Activated T-helper 2 cell treated with anti-CD3 and anti-CD28 coated beads, Interferon-gamma antibody, Interleukin-2, Interleukin-4, amounts not matched to agents 10 μg/mL and 5 μg/mL and 100 μg/mL, durations not matched to agents 14 hours and 24 hours and 36 hours (primary cell): ENCODE measurements around the gene BABAM2. TPM values are rescaled to one million over a fixed set of nuclear protein-coding genes. Genes with fewer than 3 reads are reported as not detected.
A peak's percentile ranks its signal among the peaks of the same experiment; 100 is the strongest.
"Not testable (repeated sequence)": the region's sequence is repeated elsewhere in the genome, so short reads cannot be mapped to it uniquely, and the experiment has no call there.

ENCODE experiments used
- DNase-seq: peaks from one replicate; pipeline ENCODE4 v3.0.0; 2021; ENCODE audit warnings: low spot score
- H3K27ac Mint-ChIP-seq: one replicate; pipeline ENCODE4 v1.8.0; 2021; ENCODE audit warnings: mixed read lengths
- H3K27me3 Mint-ChIP-seq: one replicate; pipeline ENCODE4 v1.8.0; 2021; ENCODE audit warnings: low read depth, mixed read lengths
- H3K36me3 Mint-ChIP-seq: one replicate; pipeline ENCODE4 v1.8.0; 2021; ENCODE audit warnings: low read depth, mixed read lengths
- H3K4me1 Mint-ChIP-seq: one replicate; pipeline ENCODE4 v1.8.0; 2021; ENCODE audit warnings: low read depth, mixed read lengths
- H3K4me3 Mint-ChIP-seq: one replicate; pipeline ENCODE4 v1.8.0; 2021; ENCODE audit warnings: low read depth, mild to moderate bottlenecking, moderate library complexity, mixed read lengths
- H3K9me3 Mint-ChIP-seq: one replicate; pipeline ENCODE4 v1.8.0; 2021; ENCODE audit warnings: mixed read lengths
- intact Hi-C: fragments of 100-400 bp; cut with micrococcal nuclease; formaldehyde crosslinking; loops from one replicate; pipeline ENCODE4 v1.15.1; 2023
- total RNA-seq: library from RNA; stranded (reverse); gene quantifications from 2 replicates; pipeline ENCODE4 v1.2.3, GENCODE V29; 2022

Gene BABAM2
- total RNA-seq, 1 donor from 2014 or later = 49.0 TPM

GRCh38 chr2:27962006-27962405 is 71.5 kb downstream of the BABAM2 start:
- Mint-ChIP-seq H3K27ac (peak overlapping the region; percentile 0), H3K27me3 (no peaks in the 10 kb centered on the region), H3K9me3 (peaks cover 15% of the 10 kb centered on the region), H3K4me1 (peaks cover 69% of the 10 kb centered on the region), H3K36me3 (peaks cover 40% of the 10 kb centered on the region), H3K4me3 (no peak overlapping the region)
- intact Hi-C loops = loop anchor here (5.0 kb wide), 1 partner anchor 485 kb away; no protein-coding TSS in a partner anchor
- no peak for DNase-seq

GRCh38 chr2:27963472-27963871 is 72.9 kb downstream of the BABAM2 start:
- H3K4me1 Mint-ChIP-seq = peaks cover 62% of the 10 kb centered on the region
- H3K4me3 Mint-ChIP-seq = no peak overlapping the region
- H3K27me3 Mint-ChIP-seq = no peaks in the 10 kb centered on the region
- peaks cover 43% of the 10 kb centered on the region for H3K36me3 Mint-ChIP-seq
- H3K27ac Mint-ChIP-seq = no peak overlapping the region
- DNase-seq = no peak
- intact Hi-C loops = loop anchor here (5.0 kb wide), 1 partner anchor 484 kb away; no protein-coding TSS in a partner anchor
- H3K9me3 Mint-ChIP-seq = peaks cover 25% of the 10 kb centered on the region

GRCh38 chr2:27964067-27964466 is 73.5 kb downstream of the BABAM2 start:
- DNase-seq = no peak
- intact Hi-C loops = loop anchor here (5.0 kb wide), 1 partner anchor 483 kb away; no protein-coding TSS in a partner anchor
- H3K36me3 Mint-ChIP-seq = peaks cover 48% of the 10 kb centered on the region
- H3K27ac Mint-ChIP-seq = no peak overlapping the region
- no peaks in the 10 kb centered on the region for H3K27me3 Mint-ChIP-seq
- no peak overlapping the region for H3K4me3 Mint-ChIP-seq
- H3K4me1 Mint-ChIP-seq = peaks cover 57% of the 10 kb centered on the region
- peaks cover 30% of the 10 kb centered on the region for H3K9me3 Mint-ChIP-seq

- Mint-ChIP-seq H3K27me3 (no peaks in the 10 kb centered on the region), H3K4me1 (peaks cover 42% of the 10 kb centered on the region), H3K27ac (peak overlapping the region; percentile 46), H3K9me3 (peaks cover 43% of the 10 kb centered on the region), H3K36me3 (peaks cover 63% of the 10 kb centered on the region), H3K4me3 (peak overlapping the region; percentile 3)
- DNase-seq = no peak
- intact Hi-C loops = no loop called here
Measured at GRCh38 chr2:27965841-27966240, 75.3 kb downstream of the BABAM2 start.

- no peaks in the 10 kb centered on the region for H3K27me3 Mint-ChIP-seq
- H3K36me3 Mint-ChIP-seq = peaks cover 64% of the 10 kb centered on the region
- H3K9me3 Mint-ChIP-seq = peaks cover 43% of the 10 kb centered on the region
- peaks cover 43% of the 10 kb centered on the region for H3K4me1 Mint-ChIP-seq
- no peak for DNase-seq
- H3K27ac Mint-ChIP-seq = peak overlapping the region; percentile 67
- H3K4me3 Mint-ChIP-seq = no peak overlapping the region
- intact Hi-C loops = no loop called here
Measured at GRCh38 chr2:27966466-27966865, 75.9 kb downstream of the BABAM2 start.

- Mint-ChIP-seq H3K27ac (peak overlapping the region; percentile 67), H3K36me3 (peaks cover 62% of the 10 kb centered on the region), H3K4me1 (peaks cover 42% of the 10 kb centered on the region), H3K27me3 (no peaks in the 10 kb centered on the region), H3K9me3 (peaks cover 43% of the 10 kb centered on the region), H3K4me3 (no peak overlapping the region)
- intact Hi-C loops = no loop called here
- no peak for DNase-seq
Measured at GRCh38 chr2:27967076-27967475, 76.5 kb downstream of the BABAM2 start.

- Mint-ChIP-seq H3K4me1 (peaks cover 40% of the 10 kb centered on the region), H3K36me3 (peaks cover 58% of the 10 kb centered on the region), H3K9me3 (peaks cover 43% of the 10 kb centered on the region)
- H3K27ac Mint-ChIP-seq, H3K27me3 Mint-ChIP-seq, H3K4me3 Mint-ChIP-seq, DNase-seq, intact Hi-C loops: not testable (repeated sequence)
Measured at GRCh38 chr2:27968045-27968444, 77.5 kb downstream of the BABAM2 start.

GRCh38 chr2:27968957-27969356 is 78.4 kb downstream of the BABAM2 start:
- H3K27me3 Mint-ChIP-seq, H3K27ac Mint-ChIP-seq, DNase-seq, intact Hi-C loops, H3K4me3 Mint-ChIP-seq: not testable (repeated sequence)
- Mint-ChIP-seq H3K4me1 (peaks cover 44% of the 10 kb centered on the region), H3K36me3 (peaks cover 59% of the 10 kb centered on the region), H3K9me3 (peaks cover 39% of the 10 kb centered on the region)

- Mint-ChIP-seq H3K27ac (no peak overlapping the region), H3K36me3 (peaks cover 46% of the 10 kb centered on the region), H3K9me3 (peaks cover 26% of the 10 kb centered on the region), H3K4me3 (no peak overlapping the region), H3K27me3 (no peaks in the 10 kb centered on the region), H3K4me1 (peaks cover 29% of the 10 kb centered on the region)
- DNase-seq = no peak
- intact Hi-C loops = no loop called here
Measured at GRCh38 chr2:27972311-27972710, 81.8 kb downstream of the BABAM2 start.

- Mint-ChIP-seq H3K4me3 (no peak overlapping the region), H3K27me3 (no peaks in the 10 kb centered on the region), H3K9me3 (peaks cover 24% of the 10 kb centered on the region)
Measured at GRCh38 chr2:27973592-27973991, 83.1 kb downstream of the BABAM2 start.

GRCh38 chr2:27976308-27976707 is 85.8 kb downstream of the BABAM2 start:
- H3K4me3 Mint-ChIP-seq = no peak overlapping the region
- H3K9me3 Mint-ChIP-seq = peaks cover 8% of the 10 kb centered on the region
- intact Hi-C loops = loop anchor here (2.0 to 5.0 kb wide), 3 partner anchors 16 to 296 kb away; no protein-coding TSS in a partner anchor
- DNase-seq = no peak
- no peak overlapping the region for H3K27ac Mint-ChIP-seq
- H3K36me3 Mint-ChIP-seq = peaks cover 27% of the 10 kb centered on the region
- H3K27me3 Mint-ChIP-seq = no peaks in the 10 kb centered on the region
- peaks cover 44% of the 10 kb centered on the region for H3K4me1 Mint-ChIP-seq

More at GRCh38 chr2:27973592-27973991, 83.1 kb downstream of the BABAM2 start:
- peaks cover 37% of the 10 kb centered on the region for H3K36me3 Mint-ChIP-seq
- peaks cover 39% of the 10 kb centered on the region for H3K4me1 Mint-ChIP-seq
- intact Hi-C loops = no loop called here
- DNase-seq = no peak
- no peak overlapping the region for H3K27ac Mint-ChIP-seq

- H3K36me3 Mint-ChIP-seq = peaks cover 30% of the 10 kb centered on the region
- no peak overlapping the region for H3K4me3 Mint-ChIP-seq
- H3K4me1 Mint-ChIP-seq = peaks cover 40% of the 10 kb centered on the region
- H3K27ac Mint-ChIP-seq = peak overlapping the region; percentile 90
- H3K27me3 Mint-ChIP-seq = no peaks in the 10 kb centered on the region
- peaks cover 9% of the 10 kb centered on the region for H3K9me3 Mint-ChIP-seq
- intact Hi-C loops = loop anchor here (2.0 to 5.0 kb wide), 3 partner anchors 17 to 294 kb away; no protein-coding TSS in a partner anchor
- no peak for DNase-seq
Measured at GRCh38 chr2:27977731-27978312, 87.3 kb downstream of the BABAM2 start.

GRCh38 chr2:27978761-27979160 is 88.2 kb downstream of the BABAM2 start:
- DNase-seq, H3K27me3 Mint-ChIP-seq, H3K4me3 Mint-ChIP-seq: not testable (repeated sequence)
- Mint-ChIP-seq H3K4me1 (peaks cover 35% of the 10 kb centered on the region), H3K9me3 (peaks cover 18% of the 10 kb centered on the region), H3K27ac (peak overlapping the region; percentile 19), H3K36me3 (peaks cover 32% of the 10 kb centered on the region)
- intact Hi-C loops = loop anchor here (5.0 kb wide), 2 partner anchors 76 to 294 kb away; no protein-coding TSS in a partner anchor
